ENCODE data around the gene SIMC1.
"Not testable (repeated sequence)": the region's sequence is repeated elsewhere in the genome, so short reads cannot be mapped to it uniquely, and the experiment has no call there.

DNA sequence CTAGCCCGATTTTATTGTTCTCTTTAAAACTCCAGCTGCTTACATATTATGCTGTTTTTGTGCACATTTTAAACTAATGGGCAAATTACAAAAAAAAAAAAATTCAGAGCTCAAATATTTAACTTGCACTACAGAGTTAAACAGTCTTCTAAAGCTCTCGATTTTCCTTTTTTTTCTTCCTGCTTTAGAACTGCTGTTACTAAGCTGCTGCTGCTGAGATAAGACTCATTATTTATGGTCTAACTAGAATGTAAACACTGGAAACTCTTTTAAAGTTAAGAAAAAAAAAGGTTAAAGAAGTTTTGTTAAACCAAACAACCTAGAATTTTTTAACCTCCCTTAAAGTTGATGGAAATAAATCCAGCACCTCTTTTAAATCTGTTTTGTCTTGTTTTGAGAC lies 20.5 kb upstream of the SIMC1 start:
- TF ChIP-seq, protein P1, sequence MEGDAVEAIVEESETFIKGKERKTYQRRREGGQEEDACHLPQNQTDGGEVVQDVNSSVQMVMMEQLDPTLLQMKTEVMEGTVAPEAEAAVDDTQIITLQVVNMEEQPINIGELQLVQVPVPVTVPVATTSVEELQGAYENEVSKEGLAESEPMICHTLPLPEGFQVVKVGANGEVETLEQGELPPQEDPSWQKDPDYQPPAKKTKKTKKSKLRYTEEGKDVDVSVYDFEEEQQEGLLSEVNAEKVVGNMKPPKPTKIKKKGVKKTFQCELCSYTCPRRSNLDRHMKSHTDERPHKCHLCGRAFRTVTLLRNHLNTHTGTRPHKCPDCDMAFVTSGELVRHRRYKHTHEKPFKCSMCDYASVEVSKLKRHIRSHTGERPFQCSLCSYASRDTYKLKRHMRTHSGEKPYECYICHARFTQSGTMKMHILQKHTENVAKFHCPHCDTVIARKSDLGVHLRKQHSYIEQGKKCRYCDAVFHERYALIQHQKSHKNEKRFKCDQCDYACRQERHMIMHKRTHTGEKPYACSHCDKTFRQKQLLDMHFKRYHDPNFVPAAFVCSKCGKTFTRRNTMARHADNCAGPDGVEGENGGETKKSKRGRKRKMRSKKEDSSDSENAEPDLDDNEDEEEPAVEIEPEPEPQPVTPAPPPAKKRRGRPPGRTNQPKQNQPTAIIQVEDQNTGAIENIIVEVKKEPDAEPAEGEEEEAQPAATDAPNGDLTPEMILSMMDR (IDR thresholded peaks at IDR 0.05; ENCODE audit: extremely low read depth in 1 of 2, insufficient read depth in 1 of 2, low read depth in 1 of 2, low read length in 2 of 2) = not testable (repeated sequence)
- TF ChIP-seq EZH2 (IDR thresholded peaks at IDR 0.05; ENCODE audit: borderline replicate concordance, low read depth, low read length, severe bottlenecking); POLR2AphosphoS5 (IDR thresholded peaks at IDR 0.05; ENCODE audit: insufficient read depth, low read depth, low read length): not testable (repeated sequence)

Data from endothelial cell of umbilical vein (primary cell).